BJ (cell line): ENCODE results near the gene SYK. TPM values are rescaled to one million over a fixed set of nuclear protein-coding genes. Genes with fewer than 3 reads are reported as not detected.

Experiments used
- CTCF ChIA-PET: fragments of 350-600 bp; formaldehyde crosslinking; extraction: SDS; loops from one replicate; lab custom pipeline; 2021; ENCODE audit warnings: antibody characterized with exemption, inconsistent platforms; lab: Yijun Ruan, JAX
- POLR2A ChIA-PET: fragments of 300-600 bp; sonication (Branson Sonifier 250); formaldehyde crosslinking; extraction: SDS; loops from one replicate; lab custom pipeline; 2021; ENCODE audit warnings: antibody characterized with exemption; lab: Charles Lee
- DNase-seq: peaks from one replicate; pipeline ENCODE4 v3.0.0-alpha.2; 2011; ENCODE audit warnings: low read depth
- H3K27me3 ChIP-seq: 2 replicates; pipeline ENCODE4 v1.6.0; 2011; ENCODE audit warnings: low read length; ENCODE audit not compliant: control insufficient read depth, insufficient read depth
- H3K36me3 ChIP-seq: 2 replicates; pipeline ENCODE4 v1.5.1; 2011; ENCODE audit warnings: low read length; ENCODE audit not compliant: control insufficient read depth, insufficient read depth
- H3K4me3 ChIP-seq: 2 replicates; pipeline ENCODE4 v1.5.1; 2011; ENCODE audit warnings: low read depth, mild to moderate bottlenecking, control low read depth, low read length
- polyA plus RNA-seq: library from polyadenylated mRNA; depleted of rRNA; stranded (reverse); fragments of >200 nt; gene quantifications from 2 replicates; pipeline ENCODE4 v1.2.3, GENCODE V29; 2011
- TF ChIP-seq, protein P1 (sequence below): IDR thresholded peaks from 2 replicates; pipeline ENCODE4 v1.5.1; 2011; ENCODE audit warnings: low read depth, mild to moderate bottlenecking, control low read depth, inconsistent platforms, low read length, moderate library complexity; ENCODE audit not compliant: insufficient read depth

Gene SYK
- polyA plus RNA-seq, 1 experiment: not detected

DNA sequence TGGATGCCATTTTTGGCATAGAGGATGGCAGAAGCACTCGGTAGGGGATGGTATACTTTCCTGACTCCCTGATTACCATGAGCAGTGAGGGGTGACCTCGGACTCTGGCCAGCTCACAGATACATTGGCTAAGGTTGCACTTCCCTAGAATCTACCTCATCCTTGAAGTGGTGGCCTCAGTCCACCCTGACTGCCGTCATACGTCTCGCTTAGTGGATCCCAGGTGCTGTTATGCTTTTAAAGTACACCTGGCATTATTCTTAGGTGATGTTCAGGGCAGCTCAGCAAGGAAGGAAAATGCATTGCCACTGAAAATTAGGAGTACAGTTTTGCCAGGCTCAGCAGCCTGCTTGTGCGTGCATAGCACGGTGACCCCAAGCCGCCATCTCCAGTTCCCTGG is 87.3 kb downstream of the SYK start:
- Histone ChIP-seq H3K36me3 (no peaks in the 10 kb centered on the region), H3K4me3 (no peak overlapping the region), H3K27me3 (peaks cover 2% of the 10 kb centered on the region; the same call in 1 of the 2 replicates)
- CTCF ChIA-PET: no interaction called here
- TF ChIP-seq, protein P1, sequence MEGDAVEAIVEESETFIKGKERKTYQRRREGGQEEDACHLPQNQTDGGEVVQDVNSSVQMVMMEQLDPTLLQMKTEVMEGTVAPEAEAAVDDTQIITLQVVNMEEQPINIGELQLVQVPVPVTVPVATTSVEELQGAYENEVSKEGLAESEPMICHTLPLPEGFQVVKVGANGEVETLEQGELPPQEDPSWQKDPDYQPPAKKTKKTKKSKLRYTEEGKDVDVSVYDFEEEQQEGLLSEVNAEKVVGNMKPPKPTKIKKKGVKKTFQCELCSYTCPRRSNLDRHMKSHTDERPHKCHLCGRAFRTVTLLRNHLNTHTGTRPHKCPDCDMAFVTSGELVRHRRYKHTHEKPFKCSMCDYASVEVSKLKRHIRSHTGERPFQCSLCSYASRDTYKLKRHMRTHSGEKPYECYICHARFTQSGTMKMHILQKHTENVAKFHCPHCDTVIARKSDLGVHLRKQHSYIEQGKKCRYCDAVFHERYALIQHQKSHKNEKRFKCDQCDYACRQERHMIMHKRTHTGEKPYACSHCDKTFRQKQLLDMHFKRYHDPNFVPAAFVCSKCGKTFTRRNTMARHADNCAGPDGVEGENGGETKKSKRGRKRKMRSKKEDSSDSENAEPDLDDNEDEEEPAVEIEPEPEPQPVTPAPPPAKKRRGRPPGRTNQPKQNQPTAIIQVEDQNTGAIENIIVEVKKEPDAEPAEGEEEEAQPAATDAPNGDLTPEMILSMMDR: no peak
- POLR2A ChIA-PET: no interaction called here
- DNase-seq: no peak

DNA sequence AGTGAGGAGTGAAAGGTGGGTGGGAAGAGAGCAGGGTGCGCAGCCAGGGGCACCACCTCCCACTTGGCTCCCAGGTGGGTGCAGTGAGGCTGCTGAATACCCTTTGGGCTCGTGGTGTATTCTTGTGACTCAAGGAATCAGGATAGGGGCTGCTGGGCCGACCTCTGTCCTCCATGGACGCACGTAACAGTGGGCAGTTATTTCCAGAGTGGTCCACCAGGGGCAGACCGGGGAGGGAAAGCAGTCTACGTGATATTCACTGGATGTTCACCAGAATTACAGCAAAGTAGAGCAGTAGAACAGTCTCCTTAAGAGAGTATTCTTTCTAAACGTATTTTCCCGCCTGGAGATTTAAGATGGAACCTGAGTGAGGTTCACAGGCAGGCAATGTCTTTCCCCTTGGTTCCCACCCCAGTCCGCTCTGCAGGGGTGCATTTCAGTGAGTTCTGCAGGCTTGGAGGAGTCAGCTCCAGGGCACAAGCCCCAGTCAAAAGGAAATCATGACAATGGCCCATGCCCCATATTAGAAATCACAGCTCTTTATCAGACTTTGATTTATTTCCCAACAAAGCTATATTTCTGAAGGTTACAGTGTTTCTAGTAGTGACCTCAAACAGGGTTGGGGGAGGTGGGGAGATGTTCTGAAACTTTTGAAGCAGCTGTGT is 88.7 kb downstream of the SYK start:
- no peak overlapping the region for H3K4me3 ChIP-seq
- H3K36me3 ChIP-seq: no peaks in the 10 kb centered on the region
- DNase-seq: no peak
- TF ChIP-seq, protein P1: no peak
- ChIA-PET CTCF (interaction anchor here (0.8 to 1.0 kb wide), 2 partner anchors 749 to 1292 kb away, joined by 3 read pairs; no protein-coding TSS in a partner anchor), POLR2A (no interaction called here)
- peaks cover 2% of the 10 kb centered on the region; the same call in 1 of the 2 replicates for H3K27me3 ChIP-seq

DNA sequence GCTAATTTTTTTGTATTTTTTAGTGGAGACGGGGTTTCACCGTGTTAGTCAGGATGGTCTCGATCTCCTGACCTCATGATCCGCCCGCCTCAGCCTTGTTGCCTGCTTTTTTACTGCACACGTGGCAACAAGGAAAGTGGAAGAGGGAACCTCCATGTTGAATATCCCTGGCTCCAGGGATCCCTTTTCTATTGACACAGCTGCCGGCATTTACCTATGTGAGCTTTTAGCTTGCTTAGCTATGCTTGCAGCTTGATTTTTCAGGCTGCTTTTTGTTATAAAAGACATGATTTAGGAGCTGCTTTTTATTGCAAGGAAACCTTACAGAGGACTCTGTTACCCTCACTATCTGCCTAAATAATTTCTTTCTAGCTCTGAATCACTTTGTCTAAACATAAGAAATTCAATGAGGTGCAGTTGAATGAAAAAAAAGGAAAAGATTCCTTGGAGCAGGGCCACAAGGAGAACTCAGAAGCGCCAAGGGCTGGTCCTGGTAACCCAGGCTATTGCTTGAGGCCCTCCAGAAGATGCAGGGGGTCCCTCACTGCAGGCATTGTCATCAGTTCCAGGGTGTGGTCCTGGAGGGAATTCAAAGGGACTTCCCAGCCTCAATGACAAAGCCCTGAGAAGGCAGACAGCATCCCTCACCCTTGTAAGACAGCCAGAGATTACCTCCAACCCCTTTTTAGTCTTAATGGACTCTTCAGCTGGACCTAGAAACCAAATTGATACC is 89.9 kb downstream of the SYK start:
- Histone ChIP-seq H3K4me3 (no peak overlapping the region), H3K36me3 (no peaks in the 10 kb centered on the region), H3K27me3 (peaks cover 2% of the 10 kb centered on the region; the same call in 1 of the 2 replicates)
- POLR2A ChIA-PET: no interaction called here
- CTCF ChIA-PET: interaction anchor here (0.6 kb wide), 1 partner anchor 292 kb away, joined by 3 read pairs; no protein-coding TSS in a partner anchor
- no peak for DNase-seq
- TF ChIP-seq, protein P1: no peak

DNA sequence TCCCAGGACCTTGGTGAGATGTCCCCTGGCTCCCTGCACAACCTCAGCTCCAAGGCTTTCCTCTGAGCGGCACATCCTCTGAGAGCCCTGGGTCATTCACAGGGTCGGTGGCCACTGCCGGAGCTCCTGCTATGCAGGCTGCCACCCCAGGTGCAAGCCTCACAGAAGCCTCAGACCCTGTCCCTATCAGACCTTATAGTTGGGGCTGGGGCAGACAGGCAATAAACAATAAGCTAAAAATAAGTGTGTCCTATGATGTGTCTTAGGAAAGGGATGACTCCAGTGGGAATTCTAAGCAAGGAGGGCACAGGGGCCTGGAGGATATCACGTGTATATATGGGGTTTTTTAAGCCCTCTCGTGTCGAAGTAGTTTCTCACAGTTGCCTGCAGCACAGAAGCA is 91.3 kb downstream of the SYK start:
- CTCF ChIA-PET: interaction anchor here (0.6 kb wide), 1 partner anchor 482 kb away, joined by 3 read pairs; no protein-coding TSS in a partner anchor
- TF ChIP-seq, protein P1: no peak
- Histone ChIP-seq H3K27me3 (peaks cover 2% of the 10 kb centered on the region; the same call in 1 of the 2 replicates), H3K36me3 (no peaks in the 10 kb centered on the region), H3K4me3 (no peak overlapping the region)
- DNase-seq: no peak
- POLR2A ChIA-PET: no interaction called here

DNA sequence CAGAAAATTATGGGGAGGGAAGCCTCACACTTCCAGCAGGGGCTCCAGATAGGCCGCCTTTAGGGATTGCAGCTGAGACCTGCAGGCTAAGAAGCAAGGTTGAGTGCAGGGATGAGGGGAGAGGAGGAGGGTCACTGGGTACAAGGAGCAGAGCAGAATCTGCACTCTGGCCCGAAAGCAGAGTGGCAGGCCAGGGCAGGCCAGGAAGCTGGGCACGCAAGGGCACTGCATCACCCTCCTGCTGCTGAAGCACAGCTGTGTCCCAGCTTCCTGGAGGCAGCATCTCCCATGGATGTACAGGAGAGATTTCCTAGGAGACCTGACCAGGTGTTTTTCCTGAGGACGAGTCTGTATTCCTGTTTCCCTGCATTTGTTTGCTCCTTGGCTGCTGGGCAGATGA is 92.1 kb downstream of the SYK start:
- TF ChIP-seq, protein P1: no peak
- DNase-seq: no peak
- ChIA-PET CTCF (no interaction called here), POLR2A (no interaction called here)
- Histone ChIP-seq H3K4me3 (no peak overlapping the region), H3K36me3 (no peaks in the 10 kb centered on the region), H3K27me3 (peaks cover 2% of the 10 kb centered on the region; the same call in 1 of the 2 replicates)
